Epithelial cell of esophagus (primary cell): ENCODE results near the gene NID2.

Source experiments
- DNase-seq: peaks from one replicate; pipeline ENCODE4 v3.0.0; 2010; ENCODE audit warnings: low read depth
- H3K4me3 ChIP-seq: 2 replicates; pipeline ENCODE4 v1.5.1; 2011; ENCODE audit warnings: mild to moderate bottlenecking, low read length, control low read depth
- TF ChIP-seq, protein P1 (sequence below): IDR thresholded peaks from 2 replicates; pipeline ENCODE4 v1.5.1; 2011; ENCODE audit warnings: low read depth, mild to moderate bottlenecking, low read length, control low read depth, inconsistent platforms; ENCODE audit not compliant: insufficient read depth; ENCODE audit errors: missing control alignments

The NID2 gene

DNA sequence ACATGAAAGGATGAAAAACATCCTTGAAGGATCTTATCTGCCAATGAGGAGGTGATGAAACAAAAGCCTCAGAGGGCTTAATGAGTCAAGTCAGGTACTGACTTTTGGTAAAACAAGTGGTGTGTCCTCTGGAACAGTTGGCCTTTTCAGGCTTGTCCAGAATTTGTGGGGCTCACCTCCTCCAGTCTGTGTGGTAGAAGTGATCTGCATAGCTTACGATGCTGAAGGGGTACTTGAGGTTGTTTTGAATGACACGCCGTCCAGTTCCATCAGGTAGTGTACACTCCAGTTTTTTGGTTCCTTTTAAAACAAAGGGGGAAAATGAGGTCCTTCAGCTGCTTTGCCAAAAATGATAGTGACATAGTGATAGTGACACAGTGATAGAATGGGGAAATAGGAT, 62.5 kb downstream of the NID2 start:
- H3K4me3 ChIP-seq = no peak overlapping the region
- TF ChIP-seq, protein P1, sequence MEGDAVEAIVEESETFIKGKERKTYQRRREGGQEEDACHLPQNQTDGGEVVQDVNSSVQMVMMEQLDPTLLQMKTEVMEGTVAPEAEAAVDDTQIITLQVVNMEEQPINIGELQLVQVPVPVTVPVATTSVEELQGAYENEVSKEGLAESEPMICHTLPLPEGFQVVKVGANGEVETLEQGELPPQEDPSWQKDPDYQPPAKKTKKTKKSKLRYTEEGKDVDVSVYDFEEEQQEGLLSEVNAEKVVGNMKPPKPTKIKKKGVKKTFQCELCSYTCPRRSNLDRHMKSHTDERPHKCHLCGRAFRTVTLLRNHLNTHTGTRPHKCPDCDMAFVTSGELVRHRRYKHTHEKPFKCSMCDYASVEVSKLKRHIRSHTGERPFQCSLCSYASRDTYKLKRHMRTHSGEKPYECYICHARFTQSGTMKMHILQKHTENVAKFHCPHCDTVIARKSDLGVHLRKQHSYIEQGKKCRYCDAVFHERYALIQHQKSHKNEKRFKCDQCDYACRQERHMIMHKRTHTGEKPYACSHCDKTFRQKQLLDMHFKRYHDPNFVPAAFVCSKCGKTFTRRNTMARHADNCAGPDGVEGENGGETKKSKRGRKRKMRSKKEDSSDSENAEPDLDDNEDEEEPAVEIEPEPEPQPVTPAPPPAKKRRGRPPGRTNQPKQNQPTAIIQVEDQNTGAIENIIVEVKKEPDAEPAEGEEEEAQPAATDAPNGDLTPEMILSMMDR = no peak
- no peak for DNase-seq

DNA sequence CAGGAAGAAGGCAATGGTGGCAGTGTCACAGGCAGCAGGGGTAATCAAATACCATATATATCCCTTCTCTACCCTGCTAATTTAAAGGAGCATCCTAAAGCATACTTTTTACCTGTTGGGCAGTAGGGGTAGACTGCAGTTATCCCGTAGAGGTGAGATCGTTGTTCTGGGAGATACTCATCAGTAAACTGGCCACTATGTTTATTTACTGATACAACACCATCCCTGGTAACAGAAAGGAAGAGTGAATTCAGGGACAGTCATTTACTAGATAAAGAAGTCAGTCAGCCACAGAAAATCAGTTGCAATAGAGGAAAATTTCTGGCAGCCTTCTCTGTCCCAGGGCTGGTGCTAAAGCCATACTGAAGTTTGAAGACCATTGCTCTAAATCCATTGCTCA, 63.2 kb downstream of the NID2 start:
- no peak overlapping the region for H3K4me3 ChIP-seq
- no peak for DNase-seq
- TF ChIP-seq, protein P1 = no peak

DNA sequence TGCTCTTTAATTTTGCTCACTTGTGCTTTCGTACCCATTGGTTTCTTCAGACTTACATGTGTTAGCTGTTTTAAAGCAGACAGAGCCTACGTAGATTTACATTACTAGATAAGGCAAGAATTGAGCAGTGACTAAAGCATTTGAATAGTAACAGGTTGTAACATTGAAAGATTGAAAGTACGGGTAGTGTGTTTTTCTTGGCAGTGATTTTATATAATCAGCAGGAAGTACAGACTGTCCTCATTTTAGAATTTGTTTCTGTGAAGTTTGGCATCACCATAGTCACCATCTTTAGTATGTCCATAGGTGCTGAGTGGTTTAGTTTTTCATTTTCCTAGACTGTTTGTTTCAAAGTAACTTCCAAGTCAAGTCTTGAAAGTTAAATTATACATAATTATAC, 65.5 kb downstream of the NID2 start:
- no peak for DNase-seq
- H3K4me3 ChIP-seq = no peak overlapping the region
- TF ChIP-seq, protein P1 = no peak

DNA sequence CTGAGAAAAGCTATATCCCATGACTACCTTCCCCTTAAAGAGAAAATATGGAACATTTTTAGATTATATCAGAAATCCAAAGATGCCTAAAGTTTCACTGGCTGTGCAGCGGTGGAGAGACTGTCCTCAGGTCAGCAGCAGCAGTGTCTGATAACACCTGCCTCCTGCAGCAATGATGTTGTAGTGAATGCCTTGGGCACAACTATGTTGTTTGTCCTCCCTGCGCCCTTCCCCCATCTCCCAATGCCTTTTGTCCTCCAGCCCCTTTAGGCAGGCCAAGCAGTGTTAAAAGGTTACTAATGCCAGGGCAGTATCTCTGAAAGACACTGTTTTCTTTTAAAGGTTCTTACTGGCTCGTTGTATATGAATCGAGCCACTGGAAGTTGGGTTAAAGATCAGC, 66.3 kb downstream of the NID2 start:
- TF ChIP-seq, protein P1 = no peak
- H3K4me3 ChIP-seq = no peak overlapping the region
- DNase-seq = no peak

DNA sequence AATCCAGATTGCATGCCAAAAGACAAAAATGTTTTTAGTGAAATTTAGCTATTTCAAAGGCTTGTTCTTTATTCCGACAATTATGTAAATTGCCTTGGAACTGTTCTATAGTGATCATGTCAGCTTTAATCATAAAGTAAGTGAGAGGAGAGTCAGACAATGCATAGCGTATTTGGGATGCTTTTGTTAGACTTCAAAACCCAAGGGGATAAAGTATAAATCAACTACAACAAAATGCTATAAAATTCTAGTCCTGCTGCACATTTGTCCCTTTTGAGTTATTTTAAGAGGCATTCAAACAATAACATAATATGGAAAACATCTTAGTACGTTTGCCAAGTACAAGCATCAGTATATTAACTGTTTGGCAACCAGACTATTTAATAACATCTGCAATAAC, 68.2 kb downstream of the NID2 start:
- no peak overlapping the region for H3K4me3 ChIP-seq
- TF ChIP-seq, protein P1 = no peak
- no peak for DNase-seq

DNA sequence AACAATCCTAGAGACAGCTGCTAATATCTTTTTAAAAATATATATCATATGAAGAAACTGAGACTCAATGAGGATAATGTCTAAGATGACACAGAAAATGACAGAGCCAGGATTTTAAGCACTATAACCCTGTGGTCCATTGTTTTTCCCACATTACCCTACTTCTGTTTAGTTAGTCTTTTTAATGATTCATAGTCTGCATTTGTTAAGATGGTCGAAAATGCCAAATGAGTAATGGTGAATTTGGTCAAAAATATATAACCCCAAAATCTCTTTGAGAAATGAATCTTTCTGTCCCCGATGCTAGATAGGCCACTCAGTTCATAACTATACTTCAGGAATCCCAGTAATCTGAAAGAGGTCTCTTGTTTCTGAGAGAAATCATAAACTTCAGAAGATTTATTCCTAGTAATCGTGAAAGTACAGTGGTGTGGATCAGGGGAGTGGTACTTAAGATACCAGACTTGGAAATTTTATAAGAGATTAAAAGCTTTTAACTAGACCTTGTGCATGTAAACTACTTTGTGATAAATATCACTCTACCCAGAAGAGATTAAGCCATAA, 68.8 kb downstream of the NID2 start:
- no peak for DNase-seq
- TF ChIP-seq, protein P1 = no peak

DNA sequence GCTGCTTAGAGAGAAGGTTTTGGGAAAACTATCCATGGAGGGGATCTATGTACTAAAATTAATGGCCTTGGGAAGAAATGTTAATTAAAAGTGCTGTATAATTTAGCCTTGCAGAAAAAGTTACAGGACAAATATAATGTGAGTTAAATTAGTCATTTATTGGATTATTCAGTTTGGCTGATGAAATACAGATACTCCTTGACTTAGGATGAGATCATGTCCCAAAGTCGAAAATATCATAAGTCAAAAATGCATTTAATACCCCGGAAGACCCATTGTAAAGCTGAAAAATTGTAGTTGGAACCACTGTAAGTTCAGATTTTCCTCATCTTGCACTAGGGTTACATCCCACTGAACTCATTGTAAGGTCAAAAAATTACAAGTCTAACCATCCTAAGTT, 69.8 kb downstream of the NID2 start:
- no peak overlapping the region for H3K4me3 ChIP-seq
- TF ChIP-seq, protein P1 = no peak
- no peak for DNase-seq

More for the DNA sequence above, 68.8 kb downstream of the NID2 start:
- no peak overlapping the region for H3K4me3 ChIP-seq
